ENCODE results near the gene VPS54. TPM values are rescaled to one million over a fixed set of nuclear protein-coding genes. Genes with fewer than 3 reads are reported as not detected.
"Not testable (repeated sequence)": the region's sequence is repeated elsewhere in the genome, so short reads cannot be mapped to it uniquely, and the experiment has no call there.

VPS54 gene
- total RNA-seq, 1 donor = 9.4 TPM

DNA sequence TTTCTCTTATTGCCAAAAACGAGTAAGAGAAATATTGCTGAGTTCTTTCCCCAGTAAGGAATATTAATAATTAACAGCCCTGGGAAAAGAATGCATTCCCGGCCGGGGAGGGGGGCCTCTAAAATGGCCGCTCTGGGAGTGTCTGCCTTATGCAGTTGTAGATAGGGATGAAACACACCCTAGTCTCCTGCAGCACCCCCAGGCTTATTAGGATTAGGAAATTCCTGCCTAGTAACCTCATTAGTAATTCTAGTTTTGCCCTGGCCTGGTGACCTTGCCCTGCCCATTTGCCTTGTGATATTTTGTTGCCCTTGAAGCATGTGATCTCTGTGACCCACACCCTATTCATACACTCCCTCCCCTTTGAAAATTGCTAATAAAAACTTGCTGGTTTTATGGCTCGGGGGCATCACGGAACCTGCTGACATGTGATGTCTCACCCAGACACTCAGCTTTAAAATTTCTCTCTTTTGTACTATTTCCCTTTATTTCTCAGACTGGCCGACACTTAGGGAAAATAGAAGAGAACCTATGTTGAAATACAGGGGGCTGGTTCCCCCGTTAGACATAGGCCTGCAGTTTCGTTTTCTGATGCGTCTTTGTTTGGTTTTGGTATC, 22.5 kb downstream of the VPS54 start:
- DNase-seq (ENCODE audit: low read depth in 2 of 3, low spot score in 2 of 3) = not testable (repeated sequence)

DNA sequence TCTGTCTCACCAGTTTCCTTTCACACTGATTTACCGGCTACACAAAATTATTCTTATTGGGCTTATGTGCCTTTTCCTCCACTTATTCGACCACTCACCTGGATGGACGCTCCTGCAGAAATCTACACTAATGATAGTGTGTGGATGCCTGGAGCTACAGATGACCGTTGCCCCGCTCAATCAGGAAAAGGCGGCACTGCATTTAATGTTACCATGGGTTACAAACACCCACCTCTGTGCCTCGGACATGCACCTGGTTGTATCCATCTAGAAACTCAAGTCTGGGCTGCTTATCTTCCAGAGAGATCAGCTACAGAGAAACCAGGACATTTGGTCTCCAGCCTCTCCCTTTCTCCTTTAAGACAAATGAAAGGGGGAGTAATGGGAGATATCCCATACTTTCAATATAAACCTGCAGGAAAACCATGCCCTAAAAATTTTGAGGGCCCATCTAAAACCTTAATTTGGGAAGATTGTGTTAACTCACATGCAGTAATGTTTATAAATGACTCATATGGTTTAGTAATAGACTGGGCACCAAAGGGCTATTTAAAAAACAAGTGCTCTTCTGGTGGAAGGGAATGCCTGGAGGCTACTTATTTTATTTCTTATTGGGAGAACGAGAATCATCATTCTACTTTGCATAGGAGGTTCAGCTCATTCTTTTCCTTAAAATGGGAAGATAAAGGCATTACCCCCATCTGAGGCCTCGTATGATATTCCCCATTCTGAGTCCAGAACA, 24.7 kb downstream of the VPS54 start:
- not testable (repeated sequence) for DNase-seq (ENCODE audit: low read depth in 2 of 3, low spot score in 2 of 3)

DNA sequence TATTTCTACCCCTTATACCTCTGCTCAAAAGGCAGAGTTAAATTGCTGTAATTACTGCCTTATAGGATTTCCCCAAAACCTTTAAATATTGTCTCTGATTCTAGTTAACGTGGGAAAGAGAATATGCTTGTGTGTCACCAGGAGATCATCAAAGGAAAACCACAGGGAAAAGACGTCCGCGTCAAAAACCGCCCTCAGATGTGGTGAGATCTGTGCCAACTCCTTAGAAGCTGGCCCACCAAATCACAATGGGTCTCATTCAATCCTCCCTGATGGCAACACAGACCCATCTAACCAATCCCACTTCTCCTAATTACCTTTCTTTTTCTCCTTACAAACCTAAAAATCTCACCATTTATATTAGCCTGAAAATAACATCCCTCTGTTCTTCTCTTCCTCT, 25.4 kb downstream of the VPS54 start:
- DNase-seq (ENCODE audit: low read depth in 2 of 3, low spot score in 2 of 3) = no peak

DNA sequence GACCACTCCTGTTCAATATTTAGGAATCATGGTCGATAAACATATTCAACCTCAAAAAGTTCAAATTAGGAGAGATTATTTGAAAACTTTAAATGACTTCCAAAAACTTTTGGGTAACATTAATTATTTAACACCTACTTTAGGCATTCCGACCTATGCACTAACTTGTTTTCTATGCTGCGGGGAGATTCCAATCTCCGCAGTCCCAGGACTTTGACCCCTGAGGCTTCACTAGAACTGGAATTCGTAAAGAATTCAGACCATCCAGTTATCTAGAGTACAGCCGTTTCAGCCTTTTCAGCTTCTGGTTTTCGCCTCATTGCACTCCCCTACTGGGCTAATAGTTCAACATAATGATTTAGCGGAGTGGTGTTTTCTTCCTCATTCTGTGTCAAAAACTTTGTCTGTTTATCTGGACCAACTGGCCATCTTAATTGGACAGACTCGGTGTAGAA, 26.1 kb downstream of the VPS54 start:
- DNase-seq (ENCODE audit: low read depth in 2 of 3, low spot score in 2 of 3) = not testable (repeated sequence)

DNA sequence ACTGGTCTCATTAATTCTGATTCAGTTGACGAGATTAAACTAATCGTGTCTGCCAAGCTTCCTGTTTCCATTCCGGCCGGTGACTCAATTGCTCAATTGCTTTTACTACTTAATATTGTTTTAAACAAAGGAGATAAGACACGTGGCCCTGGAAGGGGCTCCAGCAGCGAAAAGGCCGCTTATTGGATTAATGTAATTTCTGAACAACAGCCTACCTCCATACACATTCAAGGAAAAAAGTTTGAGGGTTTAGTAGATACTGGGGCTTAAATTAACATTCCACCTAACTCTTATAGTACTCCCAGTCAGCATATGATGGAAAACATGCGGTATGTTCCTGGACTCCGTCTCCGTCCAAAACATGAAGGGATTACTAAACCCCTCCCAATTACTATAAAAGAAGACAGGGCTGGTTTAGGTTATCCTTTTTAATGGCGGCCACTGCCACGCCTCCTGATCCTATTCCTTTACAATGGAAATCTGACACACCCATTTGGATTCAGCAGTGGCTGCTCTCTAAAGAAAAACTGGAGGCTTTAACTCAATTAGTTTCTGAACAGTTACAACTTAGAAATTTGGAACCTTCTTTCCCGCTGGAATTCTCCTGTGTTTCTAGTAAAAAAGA, 27.1 kb downstream of the VPS54 start:
- no peak for DNase-seq (ENCODE audit: low read depth in 2 of 3, low spot score in 2 of 3)

DNA sequence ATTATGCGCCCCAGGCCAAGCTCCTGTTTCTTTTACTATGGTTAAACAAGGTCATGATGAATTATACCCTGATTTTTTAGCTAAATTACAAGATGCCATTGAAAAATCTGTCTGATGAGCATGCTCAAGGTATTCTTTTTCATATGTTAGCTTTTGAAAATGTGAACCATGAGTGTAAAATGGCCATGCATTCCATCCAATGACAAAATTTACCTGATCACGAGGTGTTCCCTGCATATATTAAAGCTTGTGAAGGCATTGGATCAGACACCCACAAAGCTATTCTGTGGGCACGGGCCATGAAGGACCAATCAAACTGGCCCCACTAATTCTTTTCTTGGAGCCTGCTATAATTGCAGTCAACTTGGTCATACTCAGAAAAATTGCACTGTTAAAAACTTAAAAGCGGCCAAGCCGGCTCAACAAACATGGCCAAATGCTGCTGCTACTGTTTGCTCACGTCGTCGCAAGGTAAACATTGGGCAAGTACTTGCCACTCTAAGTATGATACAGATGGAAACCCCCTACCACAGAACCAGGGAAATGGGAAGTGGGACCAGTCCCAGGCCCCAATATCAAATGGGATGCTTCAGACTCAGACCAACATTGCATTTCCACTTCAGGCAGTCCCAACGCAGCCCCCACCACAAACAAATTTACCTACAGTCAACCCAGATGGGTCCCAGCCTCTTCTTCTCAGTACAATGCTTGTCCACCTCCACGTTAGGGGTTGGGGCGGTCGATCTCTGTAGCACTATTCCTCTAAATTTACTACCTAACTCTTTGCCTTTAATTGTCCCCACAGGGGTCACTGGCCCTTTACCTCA, 27.8 kb downstream of the VPS54 start:
- not testable (repeated sequence) for DNase-seq (ENCODE audit: low read depth in 2 of 3, low spot score in 2 of 3)

DNA sequence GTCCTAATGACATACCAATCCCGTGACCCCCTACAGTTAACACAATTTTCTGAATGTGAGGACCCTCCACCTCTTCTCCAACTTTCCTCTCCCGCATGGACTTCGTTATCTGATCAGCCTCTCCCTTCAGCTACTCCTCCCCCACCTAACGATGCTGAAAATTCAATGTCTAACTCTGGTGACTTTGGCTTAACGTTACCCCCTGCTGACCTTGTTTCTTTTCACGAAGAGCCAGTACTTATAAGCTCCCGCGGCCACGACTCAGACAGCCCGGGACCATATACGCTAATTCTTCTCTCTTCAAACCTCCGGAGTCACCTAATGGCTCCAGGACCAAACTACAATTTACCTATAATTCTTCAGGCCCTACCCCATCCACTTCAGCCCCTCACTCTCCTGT, 29.2 kb downstream of the VPS54 start:
- no peak for DNase-seq (ENCODE audit: low read depth in 2 of 3, low spot score in 2 of 3)

DNA sequence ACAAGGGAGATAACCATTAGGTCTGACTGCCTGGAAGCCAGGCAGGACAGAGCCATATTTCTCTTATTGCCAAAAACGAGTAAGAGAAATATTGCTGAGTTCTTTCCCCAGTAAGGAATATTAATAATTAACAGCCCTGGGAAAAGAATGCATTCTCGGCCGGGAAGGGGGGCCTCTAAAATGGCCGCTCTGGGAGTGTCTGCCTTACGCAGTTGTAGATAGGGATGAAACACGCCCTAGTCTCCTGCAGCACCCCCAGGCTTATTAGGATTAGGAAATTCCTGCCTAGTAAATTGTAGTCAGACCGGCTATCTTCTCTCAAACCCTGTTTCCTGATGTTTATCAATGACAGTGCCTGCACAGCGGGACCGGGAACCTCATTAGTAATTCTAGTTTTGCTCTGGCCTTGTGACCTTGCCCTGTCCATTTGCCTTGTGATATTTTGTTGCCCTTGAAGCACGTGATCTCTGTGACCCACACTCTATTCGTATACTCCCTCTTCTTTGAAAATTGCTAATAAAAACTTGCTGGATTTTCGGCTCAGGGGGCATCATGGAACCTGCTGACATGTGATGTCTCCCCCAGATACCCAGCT, 30.3 kb downstream of the VPS54 start:
- DNase-seq (ENCODE audit: low read depth in 2 of 3, low spot score in 2 of 3) = not testable (repeated sequence)

DNA sequence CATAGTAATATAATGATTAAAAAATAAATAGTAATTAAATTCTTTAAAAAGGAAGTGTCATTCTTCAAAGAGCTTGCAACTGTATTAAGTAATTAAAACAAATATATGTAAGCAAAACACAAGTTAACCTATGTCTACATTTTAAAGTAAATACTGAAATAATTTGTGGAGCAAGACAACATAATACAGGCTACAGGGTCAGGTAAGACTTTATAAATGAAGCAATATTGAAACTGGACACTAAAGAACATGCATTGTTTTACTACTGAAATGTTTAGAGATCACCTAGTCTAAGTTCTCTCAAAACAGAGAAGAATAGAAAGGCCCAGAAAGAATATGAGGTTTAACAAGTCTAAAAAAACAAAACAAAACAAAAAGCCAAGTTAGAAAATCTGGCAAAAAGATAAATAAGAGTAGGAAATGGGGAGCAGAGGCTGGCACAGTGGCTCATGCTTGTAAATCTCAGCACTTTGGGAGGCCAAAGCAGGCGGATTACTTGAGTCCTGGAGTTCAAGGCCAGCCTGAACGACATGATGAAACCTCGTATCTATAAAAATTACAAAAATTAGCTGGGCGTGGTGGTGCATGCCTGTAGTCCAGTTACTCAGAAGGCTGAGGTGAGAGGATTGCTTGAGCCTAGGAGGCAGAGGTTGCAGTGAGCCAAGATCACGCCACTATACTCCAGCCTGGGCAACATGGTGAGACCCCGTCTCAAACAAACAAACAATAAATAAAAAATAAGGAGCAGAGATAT, 34.4 kb downstream of the VPS54 start:
- DNase-seq (ENCODE audit: low read depth in 2 of 3, low spot score in 2 of 3) = no peak

DNA sequence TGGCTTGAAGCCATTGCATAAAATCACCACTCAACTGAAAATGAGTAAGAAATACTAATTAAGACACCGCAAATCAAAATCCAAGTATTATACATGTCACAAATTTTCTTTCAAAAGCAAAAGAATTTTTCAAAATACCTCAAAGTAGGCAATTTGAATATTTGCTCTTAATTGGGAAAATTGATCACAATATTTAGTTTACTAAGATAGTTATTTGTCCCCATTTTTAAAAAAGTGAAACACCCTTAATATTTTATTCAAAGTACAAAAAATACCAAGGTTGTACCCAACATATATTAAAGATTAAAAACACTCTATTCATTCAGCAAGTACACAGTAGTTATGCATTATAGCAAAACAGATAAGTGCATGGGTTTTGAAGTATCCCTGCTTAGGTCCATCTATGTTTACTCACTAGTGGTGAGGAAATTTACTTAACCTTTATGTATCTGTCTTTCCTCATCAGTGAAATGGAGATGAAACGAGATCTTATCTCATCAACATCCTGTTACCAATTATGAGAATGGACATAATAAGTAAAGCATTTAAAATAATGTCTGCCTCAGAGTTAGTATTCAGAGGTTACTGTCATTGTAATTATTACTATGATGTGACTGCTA, 35.1 kb downstream of the VPS54 start:
- DNase-seq (ENCODE audit: low read depth in 2 of 3, low spot score in 2 of 3) = no peak

DNA sequence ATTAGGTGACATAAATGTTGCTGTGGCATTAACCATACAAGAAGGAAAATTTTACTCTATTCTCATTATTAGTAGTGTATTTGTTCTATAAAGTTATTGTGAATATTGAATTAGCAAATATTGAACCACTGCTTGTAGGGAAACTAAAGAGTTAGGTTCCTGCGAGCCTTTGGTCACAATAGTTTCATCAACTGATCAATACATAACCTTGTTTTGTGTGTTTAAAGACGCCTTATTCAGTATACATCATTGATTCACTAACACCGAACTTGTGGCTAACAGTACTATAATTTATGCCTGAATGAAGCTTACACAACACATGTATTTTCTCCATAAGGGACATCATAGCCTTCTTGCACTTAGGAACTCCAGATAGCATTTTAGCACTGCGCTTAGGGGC, 36.9 kb downstream of the VPS54 start:
- no peak for DNase-seq (ENCODE audit: low read depth in 2 of 3, low spot score in 2 of 3)

DNA sequence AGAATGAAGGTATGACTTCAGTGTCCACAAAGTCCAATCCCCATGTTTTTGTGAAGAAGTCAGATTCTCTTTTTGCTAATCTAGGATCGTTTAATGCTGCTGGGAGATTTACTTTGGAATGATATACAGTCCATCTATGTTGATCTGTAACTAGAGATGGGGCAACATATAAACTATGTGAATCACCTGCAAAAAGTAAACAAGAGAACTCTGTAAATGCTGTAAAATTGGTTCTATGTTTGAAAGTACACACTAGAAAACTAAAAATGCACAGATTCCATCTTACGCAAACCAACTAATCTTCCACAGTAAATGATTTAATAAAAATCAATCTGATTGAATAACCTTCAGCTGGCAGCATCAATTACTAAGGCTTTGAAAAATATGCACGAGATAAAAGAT, 37.5 kb downstream of the VPS54 start:
- no peak for DNase-seq (ENCODE audit: low read depth in 2 of 3, low spot score in 2 of 3)

DNA sequence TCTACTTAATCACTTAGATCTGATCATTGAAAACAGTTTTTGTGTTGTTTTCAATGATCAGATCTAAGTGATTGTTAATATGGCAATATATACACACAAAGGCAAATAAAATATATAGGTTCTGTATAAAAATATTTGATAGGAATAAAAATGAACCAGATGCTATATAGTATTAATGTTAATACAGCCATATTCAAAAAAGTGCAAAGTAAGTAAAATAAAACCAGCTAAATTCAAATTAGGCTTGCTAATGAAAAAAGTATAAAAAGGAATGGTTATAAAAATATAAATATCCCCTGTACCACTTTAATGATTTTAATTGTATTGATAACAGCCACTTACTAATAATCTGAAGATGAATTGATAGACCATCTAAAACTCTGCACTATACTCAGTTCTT, 38.4 kb downstream of the VPS54 start:
- no peak for DNase-seq (ENCODE audit: low read depth in 2 of 3, low spot score in 2 of 3)

DNA sequence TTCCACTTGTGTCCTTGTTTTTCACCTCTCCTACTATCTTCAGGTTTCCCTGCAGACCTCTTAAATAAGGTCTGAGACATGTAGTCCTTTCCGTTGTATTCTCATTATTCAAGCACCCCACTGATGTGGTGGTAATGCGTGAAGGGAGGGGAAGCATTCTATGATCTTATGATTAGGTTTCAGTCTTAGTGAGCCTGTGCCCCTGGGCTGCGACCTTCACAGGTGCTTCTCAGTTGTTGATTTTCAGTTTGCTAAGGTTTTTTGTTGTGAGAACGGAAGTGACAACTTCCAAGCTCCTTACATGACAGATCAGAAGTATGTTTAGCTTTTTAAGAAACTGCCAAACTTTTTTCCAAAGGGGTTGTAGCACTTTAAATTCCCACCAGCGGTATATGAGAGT, 41.3 kb downstream of the VPS54 start:
- DNase-seq (ENCODE audit: low read depth in 2 of 3, low spot score in 2 of 3) = no peak

DNA sequence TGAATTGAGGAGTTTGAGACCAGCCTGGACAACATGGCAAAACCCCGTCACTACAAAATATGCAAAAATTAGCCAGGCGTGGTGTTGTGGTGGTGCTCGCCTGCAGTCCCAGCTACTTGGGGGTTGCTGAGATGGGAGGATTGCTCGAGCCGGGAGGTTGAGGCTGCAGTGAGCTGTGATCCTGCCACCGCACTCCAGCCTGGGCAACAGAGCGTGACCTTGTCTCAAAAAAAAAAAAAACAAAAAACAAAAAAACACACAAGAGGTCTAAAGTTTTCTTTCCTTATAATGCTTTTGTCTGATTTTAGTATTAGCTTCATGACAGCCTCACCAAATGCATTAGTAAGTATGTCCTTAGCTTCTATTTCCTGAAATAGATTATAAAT, 43.1 kb downstream of the VPS54 start:
- no peak for DNase-seq (ENCODE audit: low read depth in 2 of 3, low spot score in 2 of 3)

DNA sequence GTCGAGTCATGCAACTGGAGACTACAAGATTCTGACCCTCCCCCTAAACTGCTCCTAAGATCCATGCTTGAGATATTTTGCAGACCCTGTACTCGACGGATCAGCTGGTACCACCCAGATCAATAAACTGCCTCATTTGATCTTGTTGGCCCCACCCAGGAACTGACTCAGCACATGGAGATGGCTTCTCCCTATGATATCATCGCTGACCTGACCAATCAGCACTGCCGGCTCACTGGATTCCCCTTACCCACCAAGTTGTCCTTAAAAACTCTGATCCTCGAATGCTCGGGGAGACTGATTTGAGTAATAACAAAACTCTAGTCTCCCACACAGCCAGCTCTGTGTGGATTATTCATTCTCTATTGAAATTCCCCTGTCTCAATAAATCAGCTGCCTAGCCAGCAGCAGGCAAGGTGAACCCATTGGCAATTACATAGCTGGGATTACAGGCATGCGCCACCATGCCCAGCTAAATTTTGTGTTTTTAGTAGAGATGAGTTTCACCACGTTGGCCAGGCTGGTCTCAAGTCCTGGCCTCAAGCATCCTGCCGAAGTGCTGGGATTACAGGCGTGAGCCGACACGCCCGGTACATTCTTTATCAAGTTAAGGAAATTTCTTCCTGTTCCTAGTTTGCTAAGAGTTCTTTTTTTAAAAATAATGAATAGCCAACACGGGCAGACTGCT, 43.6 kb downstream of the VPS54 start:
- no peak for DNase-seq (ENCODE audit: low read depth in 2 of 3, low spot score in 2 of 3)

DNA sequence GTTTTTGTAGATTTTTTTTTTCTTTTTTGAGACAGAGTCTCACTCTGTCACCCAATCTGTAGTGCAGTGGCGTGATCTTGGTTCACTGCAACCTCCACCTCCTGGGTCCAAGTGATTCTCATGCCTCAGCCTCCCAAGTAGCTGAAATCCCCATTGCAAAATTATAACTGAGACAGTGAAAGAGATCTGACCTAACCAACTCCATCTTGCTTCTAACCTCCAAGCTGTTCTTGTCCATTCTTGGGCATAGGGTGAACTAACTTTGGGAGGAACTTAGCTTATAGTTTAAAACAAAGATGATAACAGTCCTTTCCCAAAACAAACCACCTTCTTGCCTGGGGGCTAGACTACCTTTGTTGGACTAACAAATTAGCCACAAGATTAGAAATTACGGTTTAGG, 44.2 kb downstream of the VPS54 start:
- not testable (repeated sequence) for DNase-seq (ENCODE audit: low read depth in 2 of 3, low spot score in 2 of 3)

DNA sequence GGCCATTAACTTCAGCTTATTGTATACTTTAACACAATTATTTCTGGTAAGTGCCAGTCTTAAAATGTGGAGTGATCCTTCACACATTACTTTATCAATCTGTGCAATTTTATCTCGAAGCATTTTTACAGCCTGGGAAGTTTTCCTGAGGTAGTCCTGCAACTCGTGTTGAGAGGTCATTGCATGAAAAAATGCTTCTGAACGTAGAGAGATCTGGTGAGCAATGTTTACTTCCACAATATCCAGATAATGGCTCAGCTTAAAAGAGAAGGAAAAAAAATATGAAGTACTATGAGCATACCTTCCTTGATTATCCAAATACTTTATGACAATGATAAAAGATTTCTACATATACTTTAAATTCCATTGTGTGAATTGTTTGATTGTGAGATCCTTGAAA, 57.0 kb downstream of the VPS54 start:
- DNase-seq (ENCODE audit: low read depth in 2 of 3, low spot score in 2 of 3) = no peak

DNA sequence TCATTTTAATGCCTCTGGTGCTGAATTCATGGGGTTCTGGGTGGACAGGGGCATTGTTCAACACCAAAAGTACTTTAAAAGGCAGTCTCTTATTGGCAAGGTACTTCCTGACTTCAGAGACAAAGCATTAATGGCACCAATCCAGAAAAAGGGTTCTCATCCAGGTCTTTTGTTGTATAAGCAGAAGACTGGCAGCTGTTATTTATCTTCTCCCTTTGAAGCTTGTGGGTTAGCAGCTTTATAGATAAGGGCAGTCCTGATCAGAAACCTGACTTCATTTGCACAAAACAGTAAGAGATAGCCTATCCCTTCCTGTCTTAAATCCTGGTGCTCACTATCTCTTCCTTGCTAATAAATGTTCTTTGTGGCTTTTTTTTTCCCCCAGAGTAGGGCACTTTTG, 68.8 kb downstream of the VPS54 start:
- DNase-seq (ENCODE audit: low read depth in 2 of 3, low spot score in 2 of 3) = no peak
